Peyer's patch (tissue), 4 donors: Measurements from ENCODE around the gene ARRDC5.

Source experiments
- POLR2A ChIP-seq, 2 donors: fragments of 450-650 bp; IDR thresholded peaks; one replicate each; pipeline ENCODE4 v1.5.1; 2017; ENCODE audit warnings: antibody characterized with exemption in 2 of 2, mild to moderate bottlenecking in 2 of 2, moderate library complexity in 2 of 2
- TF ChIP-seq, protein P1 (sequence below), 6 experiments: fragments of 450-650 bp in 4 of 6; fragments of 200-600 bp in 2 of 6; sonication (generic) in 1 of 6; IDR thresholded peaks; one replicate each; pipeline ENCODE4 v1.5.1; 2017 to 2019; ENCODE audit warnings: antibody characterized with exemption in 6 of 6, mild to moderate bottlenecking in 3 of 6, moderate library complexity in 1 of 6

DNA sequence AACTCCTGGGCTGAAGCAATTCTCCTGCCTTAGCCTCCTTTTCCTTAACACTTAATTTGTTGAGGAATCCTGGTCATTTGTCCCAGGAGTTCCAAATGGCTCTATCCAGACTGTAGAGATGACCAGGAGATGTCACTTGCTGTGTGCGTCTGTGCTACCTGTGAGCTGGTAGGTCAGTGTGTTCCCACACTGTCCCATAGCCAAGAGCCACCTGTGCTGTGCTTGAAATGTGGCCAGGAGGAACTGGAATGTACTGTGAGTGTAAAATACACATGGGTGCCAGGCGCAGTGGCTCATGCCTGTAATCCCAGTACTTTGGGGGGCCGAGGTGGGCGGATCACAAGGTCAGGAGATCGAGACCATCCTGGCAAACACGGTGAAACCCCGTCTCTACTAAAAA, 36.8 kb upstream of the ARRDC5 start:
- TF ChIP-seq, protein P1, sequence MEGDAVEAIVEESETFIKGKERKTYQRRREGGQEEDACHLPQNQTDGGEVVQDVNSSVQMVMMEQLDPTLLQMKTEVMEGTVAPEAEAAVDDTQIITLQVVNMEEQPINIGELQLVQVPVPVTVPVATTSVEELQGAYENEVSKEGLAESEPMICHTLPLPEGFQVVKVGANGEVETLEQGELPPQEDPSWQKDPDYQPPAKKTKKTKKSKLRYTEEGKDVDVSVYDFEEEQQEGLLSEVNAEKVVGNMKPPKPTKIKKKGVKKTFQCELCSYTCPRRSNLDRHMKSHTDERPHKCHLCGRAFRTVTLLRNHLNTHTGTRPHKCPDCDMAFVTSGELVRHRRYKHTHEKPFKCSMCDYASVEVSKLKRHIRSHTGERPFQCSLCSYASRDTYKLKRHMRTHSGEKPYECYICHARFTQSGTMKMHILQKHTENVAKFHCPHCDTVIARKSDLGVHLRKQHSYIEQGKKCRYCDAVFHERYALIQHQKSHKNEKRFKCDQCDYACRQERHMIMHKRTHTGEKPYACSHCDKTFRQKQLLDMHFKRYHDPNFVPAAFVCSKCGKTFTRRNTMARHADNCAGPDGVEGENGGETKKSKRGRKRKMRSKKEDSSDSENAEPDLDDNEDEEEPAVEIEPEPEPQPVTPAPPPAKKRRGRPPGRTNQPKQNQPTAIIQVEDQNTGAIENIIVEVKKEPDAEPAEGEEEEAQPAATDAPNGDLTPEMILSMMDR (IDR thresholded peaks at IDR 0.05), result no peak
- TF ChIP-seq POLR2A (IDR thresholded peaks at IDR 0.05), result no peak
